Cardiac septum (tissue), 1 donor: ENCODE data around the gene C19orf73. TPM values are rescaled to one million over a fixed set of nuclear protein-coding genes. Genes with fewer than 3 reads are reported as not detected.
"Not testable (repeated sequence)": the region's sequence is repeated elsewhere in the genome, so short reads cannot be mapped to it uniquely, and the experiment has no call there.

Experiments
- DNase-seq: peaks from one replicate; pipeline ENCODE4 v3.0.0-alpha.2; 2020; ENCODE audit warnings: low spot score
- intact Hi-C: fragments of 100-400 bp; cut with DNase I; formaldehyde crosslinking; loops from one replicate; pipeline ENCODE4 v1.14.0; 2022
- total RNA-seq: library from RNA; stranded (reverse); fragmentation: NEBNext Ultra II Directional; extraction: Animal tissue kit (Norgen Biotek cat#: 25700); gene quantifications from one replicate; pipeline ENCODE4 v1.2.1, GENCODE V29; 2021
- donor health status: DM: no; HTN: no; CAD: no.

Gene C19orf73
- total RNA-seq, 1 donor from 2014 or later, result 1.0 TPM

DNA sequence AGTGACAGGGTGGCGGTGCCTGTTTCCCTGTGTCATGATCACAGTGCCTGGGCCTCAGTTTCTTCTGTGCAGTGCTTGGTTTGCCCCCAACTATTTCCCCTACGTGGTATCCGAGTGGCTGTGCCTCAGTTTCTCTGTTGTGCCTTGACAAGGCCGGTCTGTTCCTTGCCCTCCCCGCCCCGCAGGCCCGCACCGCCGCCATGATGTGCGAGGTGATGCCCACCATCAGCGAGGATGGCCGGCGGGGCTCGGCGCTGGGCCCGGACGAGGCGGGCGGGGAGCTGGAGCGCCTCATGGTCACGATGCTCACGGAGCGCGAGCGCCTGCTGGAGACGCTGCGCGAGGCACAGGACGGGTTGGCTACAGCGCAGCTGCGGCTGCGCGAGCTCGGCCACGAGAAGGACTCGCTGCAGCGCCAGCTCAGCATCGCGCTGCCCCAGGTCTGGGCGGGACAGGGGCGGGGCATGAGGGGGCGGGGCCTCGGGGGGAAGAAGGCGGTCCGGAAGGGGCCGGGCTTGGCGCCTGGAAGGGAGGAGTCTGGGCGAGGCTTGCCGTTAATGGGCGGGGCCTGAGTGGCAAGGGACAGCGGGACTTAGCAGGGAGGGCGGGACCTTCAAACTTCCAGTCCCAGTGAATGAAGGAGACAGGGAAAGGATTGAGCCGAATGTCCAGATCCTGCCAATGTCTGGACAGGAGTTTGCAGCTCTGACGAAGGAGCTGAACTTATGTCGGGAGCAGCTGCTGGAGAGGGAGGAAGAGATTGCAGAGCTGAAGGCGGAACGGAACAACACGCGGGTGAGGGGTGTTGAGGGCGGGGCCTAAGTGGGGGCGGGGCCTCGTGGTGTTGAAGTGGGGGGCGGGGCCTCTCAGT is 9.0 kb upstream of the C19orf73 start:
- intact Hi-C loops, result no loop called here

DNA sequence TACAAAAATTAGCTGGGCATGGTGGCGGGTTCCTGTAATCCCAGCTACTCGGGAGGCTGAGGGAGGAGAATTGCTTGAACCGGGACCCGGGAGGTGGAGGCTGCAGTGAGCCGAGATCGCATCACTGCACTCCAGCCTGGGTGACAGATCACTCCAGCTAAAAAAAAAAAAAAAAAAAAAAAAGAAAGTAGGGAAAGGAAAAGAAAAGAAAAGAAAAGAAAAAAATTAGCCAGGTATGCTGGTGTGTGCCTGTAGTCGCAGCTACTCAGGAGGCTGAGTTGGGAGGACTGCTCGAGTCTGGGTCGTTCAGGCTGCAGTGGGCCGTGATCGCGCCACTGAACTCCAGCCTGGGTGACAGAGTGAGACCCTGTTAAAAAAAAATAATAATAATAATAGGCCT is 8.3 kb upstream of the C19orf73 start:
- intact Hi-C loops, DNase-seq: not testable (repeated sequence)

More for the DNA sequence above, 9.0 kb upstream of the C19orf73 start:
- peak; percentile 99 for DNase-seq

DNA sequence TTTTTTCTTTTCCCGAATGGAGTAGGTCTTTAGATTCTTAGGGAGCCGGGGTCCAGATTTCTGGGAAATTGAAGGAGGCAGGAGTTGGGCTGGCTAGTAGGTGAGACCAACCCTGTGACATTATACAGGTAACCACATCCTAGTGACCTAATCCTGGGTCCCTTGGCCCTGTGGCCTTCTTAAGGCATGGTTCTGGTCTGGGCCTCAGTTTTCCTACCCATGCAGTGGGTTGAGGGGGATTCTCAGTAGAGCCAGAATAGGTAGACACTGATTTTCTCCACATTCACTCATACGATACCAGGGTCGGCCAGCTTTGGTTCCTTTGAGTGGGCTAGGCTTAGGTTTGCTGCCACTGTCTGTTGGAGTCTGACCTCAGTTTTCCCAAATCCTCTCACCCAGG is 7.6 kb upstream of the C19orf73 start:
- DNase-seq, result no peak
- intact Hi-C loops, result no loop called here

DNA sequence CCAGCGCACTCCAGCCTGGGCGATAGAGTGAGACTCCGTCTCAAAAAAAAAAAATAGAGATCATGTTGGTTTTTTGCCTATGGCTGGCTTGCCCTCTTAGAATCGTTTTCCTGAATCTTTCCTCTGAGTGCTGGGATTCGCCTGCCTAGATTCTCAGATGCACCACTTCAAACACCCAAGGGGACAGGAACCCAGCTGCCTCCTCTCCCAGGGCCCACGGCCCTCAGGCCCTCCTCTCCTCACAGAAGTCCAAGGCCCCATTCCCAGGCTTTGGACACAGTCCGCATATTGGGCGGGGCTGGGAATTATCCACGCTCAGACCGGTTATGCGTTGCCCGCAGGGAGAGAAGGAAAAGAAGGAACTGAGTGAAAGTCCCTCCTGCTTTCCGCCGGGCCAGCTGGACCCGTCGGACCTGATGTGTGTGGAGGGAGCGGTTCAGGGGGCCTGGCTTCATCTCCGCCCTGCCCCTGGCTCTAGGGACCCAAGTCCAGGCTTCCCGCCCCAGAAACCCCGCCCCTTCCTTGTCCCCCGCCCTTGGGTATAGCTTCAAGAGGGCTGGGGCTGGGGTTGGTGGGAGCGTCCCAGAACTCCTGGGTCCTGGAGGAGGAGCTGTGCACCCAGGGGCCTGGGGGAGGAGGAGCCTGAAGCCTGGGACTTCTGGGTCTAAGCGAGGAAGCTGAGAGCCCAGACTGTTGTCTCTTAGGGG is 6.2 kb upstream of the C19orf73 start:
- DNase-seq, result no peak
- intact Hi-C loops, result no loop called here

DNA sequence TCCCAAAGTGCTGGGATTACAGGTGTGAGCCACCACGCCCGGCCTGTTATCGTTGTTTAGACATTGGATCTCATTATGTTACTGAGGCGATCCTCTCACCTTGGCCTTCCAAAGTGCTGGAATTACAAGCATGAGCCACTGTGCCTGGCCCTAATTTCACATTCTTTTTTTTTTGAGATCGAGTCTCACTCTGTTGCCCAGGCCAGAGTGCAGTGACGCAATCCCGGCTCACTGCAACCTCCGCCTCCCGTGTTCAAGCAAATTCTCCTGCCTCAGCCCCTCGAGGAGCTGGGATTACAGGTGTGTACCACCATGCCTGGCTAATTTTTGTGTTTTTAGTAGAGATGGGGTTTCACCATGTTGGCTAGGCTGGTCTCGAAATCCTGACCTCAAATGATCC is 4.3 kb upstream of the C19orf73 start:
- DNase-seq, intact Hi-C loops: not testable (repeated sequence)

DNA sequence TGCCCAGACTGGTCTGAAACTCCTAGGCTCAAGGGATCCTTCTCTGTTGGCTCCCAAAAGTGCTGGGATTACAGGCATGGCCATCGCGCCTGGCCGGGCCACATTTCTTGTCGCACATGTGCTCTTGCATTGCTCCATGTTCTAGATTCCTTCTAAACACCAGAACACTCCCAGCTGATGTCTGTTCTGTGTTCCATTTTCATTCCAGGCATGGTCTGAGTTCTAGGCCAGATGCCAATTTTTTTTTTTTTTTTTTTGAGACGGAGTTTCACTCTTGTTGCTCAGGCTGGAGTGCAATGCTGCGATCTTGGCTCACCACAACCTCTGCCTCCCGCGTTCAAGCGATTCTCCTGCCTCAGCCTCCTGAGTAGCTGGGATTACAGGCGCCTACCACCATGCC is 2.9 kb upstream of the C19orf73 start:
- intact Hi-C loops, DNase-seq: not testable (repeated sequence)

DNA sequence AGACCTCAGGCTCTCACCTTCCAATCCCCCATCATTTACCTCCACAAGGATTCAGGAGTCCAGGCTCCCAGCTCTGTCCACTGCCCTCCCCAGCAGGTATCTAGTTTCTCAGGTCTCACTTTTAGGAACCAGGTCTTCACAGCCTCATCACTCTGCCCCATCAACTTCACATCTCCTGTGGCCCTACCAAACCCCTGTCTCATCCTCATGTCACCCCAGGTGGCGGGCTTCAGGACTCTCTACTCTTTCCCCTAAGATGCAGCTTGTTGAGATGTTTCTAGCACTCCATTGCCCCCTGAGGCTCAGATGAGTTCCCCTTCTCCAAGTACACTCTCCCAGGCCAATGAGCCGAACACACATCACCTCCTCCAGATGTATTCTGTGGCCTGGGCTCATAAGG is 1.9 kb upstream of the C19orf73 start:
- intact Hi-C loops, result no loop called here

DNA sequence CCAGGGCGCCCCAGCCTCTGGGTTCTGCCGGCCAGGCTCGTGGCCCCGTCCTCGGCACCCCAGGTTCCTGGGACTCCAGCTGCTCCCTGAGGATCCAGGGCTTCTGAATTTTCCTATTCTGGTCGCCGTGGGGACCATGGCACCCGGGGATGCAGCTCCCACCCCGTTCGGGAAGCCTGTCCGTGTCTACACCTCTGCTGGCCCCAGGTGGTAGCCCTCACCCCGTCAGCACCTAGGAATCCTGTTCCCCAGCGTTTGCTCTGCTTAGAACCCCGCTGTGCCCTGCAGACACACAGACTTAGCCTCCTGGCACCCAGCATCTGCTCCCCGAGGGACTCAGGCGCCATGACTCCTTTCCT is 1.4 kb upstream of the C19orf73 start:
- intact Hi-C loops, result no loop called here
- DNase-seq, result no peak

More for the DNA sequence above, 1.9 kb upstream of the C19orf73 start:
- DNase-seq, result no peak

DNA sequence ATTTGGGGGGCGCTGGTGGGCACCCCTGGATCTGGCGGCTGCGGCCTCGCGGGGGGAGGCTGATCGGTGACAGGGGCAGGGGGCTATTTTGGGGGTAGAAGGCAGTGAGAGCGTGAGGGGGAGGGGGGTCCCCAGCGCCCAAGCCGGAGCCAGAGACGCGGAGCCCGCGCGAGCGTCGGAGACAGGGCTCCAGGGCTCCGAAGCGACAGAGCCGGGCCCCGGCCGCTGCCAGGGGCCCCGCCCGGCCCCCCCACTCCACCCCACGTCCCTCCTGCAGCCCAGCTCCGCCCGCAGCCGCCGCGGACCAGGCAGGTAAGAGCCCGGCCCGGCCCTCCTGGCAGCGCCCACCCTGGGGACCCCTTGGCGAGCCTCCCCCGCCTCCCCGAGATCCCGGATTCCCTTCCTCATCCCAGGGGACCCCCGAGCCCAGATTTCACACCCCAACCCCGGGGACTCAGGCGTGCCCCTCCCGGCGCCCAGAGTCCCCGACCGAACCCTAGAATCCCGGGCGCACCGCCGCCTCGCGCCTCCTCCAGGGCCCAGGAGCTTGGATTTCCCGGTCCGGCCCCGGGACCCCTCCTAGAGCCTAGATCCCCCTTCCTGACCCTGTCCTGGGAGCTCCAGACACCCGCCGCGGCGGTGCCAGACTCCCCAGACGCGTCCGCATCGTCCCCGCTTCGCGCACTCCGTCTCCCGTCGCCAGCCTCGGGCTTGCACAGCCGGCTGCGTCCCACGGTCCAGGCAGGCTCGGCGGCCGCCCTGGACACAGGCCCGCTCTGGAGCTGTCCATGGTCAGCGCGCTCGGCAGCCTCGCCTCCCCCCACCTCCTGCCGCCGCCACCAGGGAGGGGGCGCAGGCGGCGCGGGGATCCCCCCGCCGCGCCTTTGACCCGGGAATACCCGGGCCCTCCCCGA is 725 bp upstream of the C19orf73 start, which contains the start of gene PPFIA3:
PPFIA3 (plus strand) TSS at position 134 of the 914 bp plus-strand sequence. CDS start 8,330 bp downstream, outside the sequence.
- no peak for DNase-seq
- intact Hi-C loops, result loop anchor here (2.0 kb wide), 1 partner anchor 31 kb away; no protein-coding TSS in a partner anchor

DNA sequence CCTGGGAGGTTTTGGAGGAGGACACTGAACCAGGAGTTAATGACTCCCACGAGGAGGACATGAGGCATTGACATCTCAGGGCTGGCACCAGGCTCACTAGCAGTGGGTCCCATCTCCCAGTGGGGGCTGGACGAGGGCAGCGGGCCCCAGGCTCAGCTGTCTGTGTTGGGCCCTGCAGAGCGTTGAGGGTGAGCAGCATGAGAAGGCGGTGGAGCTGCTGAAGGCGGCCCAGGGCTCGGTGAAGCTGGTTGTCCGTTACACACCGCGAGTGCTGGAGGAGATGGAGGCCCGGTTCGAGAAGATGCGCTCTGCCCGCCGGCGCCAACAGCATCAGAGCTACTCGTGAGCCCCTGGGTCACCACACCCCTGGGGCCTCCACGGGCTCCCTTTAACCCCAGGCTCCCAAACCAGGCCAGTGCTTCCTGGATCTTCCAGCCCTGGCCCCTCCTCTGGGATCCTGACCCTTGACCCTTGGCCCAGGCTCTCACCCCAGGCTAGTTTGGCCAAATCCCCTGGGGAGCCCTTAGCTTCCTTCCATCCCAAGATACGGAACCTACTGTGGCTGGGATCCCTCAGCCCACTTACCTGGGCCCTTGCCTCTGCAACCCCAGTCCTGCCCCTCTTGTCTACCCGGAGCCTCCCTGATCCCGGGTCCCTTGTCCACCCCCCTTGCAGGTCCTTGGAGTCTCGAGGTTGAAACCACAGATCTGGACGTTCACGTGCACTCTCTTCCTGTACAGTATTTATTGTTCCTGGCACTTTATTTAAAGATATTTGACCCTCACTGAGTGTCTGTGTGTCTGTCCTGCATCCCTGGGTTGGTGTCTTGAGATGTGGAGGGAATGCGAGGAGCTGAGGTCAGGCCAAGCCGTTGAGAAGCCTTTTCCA is 1.0 kb downstream of the C19orf73 start:
- intact Hi-C loops, result loop anchor here (2.0 kb wide), 1 partner anchor 33 kb away; no protein-coding TSS in a partner anchor
- no peak for DNase-seq

DNA sequence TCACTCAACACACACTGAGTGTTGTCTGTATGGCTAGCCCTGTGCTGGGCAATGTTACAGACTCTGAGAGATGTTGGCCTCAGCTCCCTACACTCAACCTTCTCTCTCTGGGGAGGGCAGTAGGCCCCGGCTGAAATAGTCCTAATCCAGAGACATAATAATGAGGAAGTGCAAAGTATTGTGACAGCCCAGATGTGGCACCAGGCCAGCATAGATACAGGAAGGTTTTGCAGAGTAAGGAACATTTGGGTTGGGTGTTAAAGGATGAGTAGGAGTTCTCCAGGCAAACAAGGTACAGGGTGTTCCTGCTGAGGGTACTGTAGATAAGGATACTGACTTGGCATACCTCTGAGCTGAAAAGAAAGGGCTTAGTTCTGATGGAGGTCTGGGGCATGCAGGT is 2.4 kb downstream of the C19orf73 start:
- DNase-seq, result no peak
- intact Hi-C loops, result no loop called here

DNA sequence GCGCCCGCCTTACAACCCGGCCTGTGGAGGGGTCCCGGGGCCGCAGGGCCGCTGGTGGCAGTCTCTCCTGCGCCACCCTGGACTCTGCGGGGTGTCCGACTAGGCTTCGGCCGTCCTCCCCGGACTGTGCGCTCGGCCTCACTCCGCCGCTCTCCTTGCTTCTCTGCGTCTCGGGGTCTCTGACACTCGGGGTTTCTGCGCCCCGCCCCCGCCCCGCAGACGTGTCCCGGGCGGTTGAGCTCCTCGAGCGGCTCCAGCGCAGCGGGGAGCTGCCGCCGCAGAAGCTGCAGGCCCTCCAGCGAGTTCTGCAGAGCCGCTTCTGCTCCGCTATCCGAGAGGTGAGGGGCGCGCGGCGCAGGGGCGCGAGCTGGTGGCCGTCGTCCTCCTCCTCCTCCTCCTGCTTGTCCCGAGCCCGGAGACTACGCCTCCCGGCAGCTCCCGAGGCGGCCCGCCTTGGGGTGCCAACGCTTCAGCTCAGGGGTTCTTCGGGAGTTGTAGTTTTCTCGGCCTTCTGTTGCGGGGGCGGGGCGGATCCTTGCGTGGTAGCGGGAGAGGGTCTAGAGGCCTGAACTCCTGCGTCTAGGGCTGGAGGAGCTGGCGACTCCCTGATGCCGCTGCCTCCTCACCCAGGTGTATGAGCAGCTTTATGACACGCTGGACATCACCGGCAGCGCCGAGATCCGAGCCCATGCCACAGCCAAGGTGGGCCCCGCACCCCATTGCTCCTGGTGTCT is 4.1 kb downstream of the C19orf73 start:
- DNase-seq, result no peak
- intact Hi-C loops, result loop anchor here (2.0 kb wide), 1 partner anchor 28 kb away; no protein-coding TSS in a partner anchor

DNA sequence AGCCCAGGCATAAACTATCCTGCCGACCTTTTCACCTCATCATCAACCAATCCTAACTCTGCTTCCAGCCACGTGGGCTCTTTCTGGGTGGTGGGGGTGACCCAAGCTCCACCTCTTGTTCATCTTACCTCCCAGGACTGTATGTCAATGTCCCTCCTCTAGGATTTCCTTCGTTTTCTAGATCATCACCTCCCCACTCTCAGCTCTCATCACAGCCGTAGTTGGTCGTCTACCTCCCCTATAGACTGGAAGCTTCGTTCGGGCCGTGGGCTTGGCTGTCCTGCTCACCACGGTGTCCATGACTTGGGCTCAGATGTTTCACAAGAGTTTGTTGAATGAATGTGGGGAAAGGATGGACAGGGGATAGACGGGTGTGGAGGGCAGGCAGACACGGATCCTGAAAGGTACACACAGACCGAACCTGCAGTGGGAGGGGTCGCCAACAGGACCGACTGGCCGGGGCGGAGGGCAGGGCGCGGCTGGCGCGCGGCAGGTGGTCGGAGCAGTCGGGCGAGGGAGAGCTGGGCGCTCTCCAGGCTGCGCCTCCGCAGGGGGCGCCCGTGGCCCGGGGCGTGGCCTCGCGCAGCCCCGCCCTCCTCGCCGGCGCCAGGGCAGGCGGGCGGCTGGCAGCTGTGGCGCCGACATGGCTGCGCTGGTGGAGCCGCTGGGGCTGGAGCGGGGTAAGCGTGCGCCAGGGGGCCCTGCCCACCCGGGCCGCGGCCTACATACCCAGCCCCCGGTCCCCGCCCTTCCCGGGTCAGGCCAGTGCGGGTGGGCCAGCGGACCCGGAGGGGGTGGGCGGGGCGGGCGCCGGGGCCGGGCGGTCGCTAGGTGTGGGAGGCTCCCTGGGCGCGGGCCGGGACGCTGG is 4.9 kb downstream of the C19orf73 start, which contains the start of gene LIN7B:
LIN7B (plus strand) TSS at position 609 of the 868 bp plus-strand sequence; CDS start at position 644, 35 bp downstream.
- intact Hi-C loops, result loop anchor here (2.0 kb wide), 1 partner anchor 29 kb away; no protein-coding TSS in a partner anchor

DNA sequence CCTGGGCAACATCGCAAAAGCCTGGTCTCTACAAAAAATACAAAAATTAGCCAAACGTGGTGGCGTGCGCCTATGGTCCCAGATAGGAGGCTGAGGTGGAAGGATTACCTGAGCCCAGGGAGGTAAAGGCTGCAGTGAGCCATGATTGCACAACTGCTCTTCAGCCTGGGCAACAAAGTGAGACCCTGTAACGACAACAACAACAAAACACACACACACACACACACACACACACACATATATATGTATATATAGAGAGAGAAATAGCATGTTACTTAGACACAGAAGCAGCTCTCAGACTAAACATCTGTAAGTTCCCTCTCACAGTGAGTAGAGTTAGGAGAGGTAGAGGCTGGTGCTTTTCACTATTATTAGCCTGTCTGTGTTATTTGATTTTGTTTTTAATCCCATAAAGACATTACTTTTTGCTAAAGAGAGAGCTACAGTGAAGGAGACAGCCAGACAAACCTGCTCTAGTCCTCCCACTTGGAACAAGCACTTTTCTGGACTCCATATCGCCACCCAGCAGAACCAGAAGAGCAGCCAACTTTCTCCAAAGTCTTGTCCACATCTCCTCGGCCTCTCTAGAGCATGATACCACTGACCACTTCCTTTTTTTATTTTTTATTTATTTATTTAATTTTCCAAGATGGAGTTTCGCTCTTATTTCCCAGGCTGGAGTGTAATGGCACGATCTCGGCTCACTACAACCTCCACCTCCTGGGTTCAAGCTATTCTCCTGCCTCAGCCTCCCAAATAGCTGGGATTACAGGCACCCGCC is 7.5 kb downstream of the C19orf73 start:
- no peak for DNase-seq
- intact Hi-C loops, result no loop called here

More for the DNA sequence above, 4.9 kb downstream of the C19orf73 start, which contains the start of gene LIN7B:
- peak; percentile 87 for DNase-seq

DNA sequence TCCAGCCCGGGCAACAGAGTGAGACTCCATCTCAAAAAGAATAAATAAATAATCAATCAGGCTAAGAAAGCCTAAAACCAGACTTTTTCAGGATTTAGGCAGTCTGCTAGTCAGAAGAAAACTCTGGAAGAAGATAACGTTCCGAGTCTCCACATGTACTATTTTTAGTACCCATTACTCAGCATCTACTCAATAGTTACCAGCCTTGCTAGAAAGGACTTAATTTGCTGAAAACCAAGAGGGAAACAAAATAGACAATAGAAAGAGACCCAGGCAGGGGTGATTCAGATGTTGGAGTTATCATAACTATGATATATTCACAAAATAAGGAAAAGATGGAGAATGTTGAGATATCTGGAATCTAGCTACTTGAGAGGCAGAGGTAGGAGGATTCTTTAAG is 8.4 kb downstream of the C19orf73 start:
- intact Hi-C loops, result no loop called here
- no peak for DNase-seq
